SHP77 (cell line): ENCODE data around the gene NAALADL2.
"Not testable (repeated sequence)": the region's sequence is repeated elsewhere in the genome, so short reads cannot be mapped to it uniquely, and the experiment has no call there.

ENCODE experiments used
- DNase-seq, 2 experiments: peaks; one replicate each; lab custom pipeline; 2025; lab: John Stamatoyannopoulos, UW

The NAALADL2 gene

DNA sequence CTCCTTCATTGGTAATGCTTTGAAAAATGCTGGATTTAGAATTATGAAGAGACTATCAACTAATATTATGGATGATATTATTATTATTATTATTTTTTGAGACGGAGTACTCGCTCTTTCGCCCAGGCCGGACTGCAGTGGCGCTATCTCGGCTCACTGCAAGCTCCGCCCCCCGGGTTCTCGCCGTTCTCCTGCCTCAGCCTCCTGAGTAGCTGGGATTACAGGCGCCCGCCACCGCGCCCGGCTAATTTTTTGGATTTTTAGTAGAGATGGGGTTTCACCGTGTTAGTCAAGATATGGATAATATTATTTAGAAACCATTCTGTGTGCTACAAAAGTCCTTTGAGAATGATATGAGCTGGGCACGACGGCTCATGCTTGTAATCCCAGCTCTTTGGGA, 512.1 kb downstream of the NAALADL2 start:
- DNase-seq, result not testable (repeated sequence)

DNA sequence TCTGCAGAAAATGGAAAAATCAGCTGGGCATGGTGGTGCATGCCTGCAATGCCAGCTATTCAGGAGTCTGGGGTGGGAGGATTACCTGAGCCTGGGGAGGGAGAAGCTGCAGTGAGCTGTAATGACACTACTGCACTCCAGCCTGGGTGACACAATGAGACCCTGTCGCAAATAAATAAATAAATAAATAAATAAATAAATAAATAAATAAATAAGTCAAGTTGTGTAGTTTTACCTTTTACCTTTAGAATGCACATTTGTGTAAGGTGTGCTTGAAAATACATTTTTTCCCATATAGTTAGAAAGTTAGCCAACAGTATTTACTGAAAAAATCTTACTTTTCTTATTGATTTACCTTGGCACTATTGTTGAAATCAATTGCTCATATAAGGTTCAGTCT, 515.6 kb downstream of the NAALADL2 start:
- DNase-seq, result no peak

DNA sequence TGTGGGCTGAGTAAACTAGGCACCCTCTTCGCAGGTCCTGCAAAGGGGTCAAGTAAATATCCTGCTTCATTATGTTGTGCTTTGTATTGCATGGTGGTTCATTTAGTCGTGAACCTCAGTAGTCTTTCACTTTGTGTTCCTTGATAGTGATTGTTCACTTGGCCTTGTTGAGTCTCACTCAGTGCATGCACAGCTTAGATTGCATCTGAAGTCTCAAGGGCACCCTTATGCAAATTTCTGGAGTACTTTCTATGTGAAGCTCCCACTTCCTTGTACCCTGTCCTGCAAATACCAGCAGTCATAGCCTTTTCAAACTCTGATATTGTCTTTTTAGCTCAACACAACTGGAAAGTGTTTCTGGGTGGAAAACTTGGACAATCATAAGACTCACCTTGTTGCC, 519.2 kb downstream of the NAALADL2 start:
- no peak for DNase-seq

DNA sequence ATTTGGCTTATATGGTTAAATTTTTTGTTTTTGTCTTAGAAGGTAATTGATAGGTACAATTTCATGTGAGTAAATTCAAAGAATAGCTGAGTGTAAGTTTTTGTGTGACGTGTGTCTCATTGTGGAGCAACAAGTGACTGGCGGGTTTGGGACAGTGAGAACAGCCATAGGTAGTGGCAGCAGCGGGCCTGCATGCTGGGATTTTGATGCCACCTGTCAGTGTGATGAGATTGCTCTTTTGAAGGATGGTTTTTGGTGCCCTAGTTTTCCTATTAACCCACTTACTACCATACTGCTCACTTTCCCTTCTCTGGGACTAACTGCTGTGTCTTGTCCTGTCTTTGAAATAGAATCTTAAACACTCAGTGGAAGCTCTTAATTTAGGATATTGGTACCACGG, 522.6 kb downstream of the NAALADL2 start:
- DNase-seq, result no peak

DNA sequence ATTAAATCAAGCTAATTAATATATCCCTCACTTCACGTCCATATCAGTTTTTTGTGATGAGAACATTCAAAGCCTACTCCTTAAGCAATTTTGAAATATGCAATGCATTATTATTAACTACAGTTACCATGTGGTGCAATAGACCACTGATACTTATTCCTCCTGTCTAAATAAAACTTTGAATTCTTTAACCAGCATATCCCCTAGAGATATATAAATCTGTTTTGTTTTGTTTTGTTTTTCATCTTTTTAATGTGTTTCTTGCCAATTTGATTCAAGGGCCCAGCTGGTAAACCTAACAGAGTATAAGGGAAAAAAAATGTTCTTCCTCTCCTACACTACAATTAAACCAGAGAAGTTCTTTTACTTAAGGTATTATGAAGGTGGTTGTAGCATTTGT, 524.2 kb downstream of the NAALADL2 start:
- no peak for DNase-seq

DNA sequence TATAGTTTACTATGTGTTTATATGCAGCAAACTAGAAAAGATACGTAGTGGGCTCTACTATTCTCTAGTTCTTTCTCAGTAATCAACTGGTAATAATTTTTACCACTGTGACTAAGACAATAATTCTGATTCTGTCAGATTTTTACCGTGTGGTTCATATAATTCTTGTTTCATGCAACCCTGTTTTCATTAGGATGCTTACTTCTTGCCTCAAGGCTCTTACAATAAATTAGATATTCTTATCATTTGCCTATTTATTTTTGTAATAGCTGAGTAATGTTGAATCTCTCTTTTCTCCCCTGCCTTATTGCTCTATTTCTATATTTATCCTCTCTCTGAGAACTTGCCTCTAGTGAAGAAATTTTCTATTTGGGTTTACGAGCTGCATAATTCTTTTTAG, 524.7 kb downstream of the NAALADL2 start:
- DNase-seq, result no peak

DNA sequence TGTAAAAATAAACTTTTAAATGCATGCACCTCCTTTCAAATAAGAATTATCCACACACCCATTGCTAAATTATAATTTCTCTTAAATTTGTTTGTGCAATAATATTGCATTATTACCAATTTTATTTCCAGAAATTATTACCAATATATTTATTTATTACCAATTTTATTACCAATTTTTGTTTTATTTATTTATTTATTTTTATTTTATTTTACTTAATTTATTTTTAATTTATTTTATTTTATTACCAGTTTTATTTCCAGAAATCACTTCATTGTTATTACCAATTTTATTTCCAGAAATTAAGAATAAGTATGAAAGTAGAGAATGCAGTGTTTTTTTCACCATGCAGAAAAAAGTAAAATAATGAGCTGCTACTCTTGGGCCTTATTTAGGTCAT, 525.4 kb downstream of the NAALADL2 start:
- no peak for DNase-seq

DNA sequence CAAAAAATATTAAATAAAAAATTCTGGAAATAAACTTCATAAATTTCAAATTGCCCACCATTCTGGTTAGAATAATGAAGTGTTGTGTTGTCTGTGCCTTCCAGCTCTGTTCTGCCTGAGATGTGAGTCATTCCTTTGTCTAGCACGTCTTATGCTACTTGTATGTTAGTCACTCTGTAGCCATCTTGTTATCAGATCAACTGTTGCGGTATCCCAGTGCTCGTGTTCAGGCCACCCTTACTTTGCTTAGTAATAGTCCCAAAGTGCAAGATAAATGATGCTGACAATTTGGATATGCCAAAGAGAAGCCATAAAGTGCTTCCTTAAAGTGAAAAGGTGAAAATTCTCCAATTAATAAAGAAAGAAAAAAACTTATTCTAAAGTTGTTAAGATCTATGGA, 527.5 kb downstream of the NAALADL2 start:
- DNase-seq, result no peak

DNA sequence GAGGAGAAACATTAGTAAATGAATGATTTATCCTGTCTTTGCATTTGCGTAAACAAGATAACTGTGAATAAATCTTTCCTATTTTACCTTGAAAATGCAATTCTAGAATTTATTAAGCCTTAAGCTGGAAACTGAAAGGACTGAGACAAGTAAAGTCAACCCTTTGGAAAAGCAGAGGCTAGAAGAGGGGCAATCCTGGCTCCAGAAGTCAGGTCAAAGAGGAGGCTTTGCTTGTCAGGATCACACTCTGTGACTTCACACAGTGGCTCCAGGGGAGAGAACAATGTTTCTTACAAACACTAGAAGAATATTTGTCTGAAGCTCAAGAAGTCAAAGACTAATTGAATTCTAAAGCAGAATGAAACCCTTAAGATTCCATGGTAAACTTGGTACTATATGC, 530.4 kb downstream of the NAALADL2 start:
- DNase-seq, result no peak

DNA sequence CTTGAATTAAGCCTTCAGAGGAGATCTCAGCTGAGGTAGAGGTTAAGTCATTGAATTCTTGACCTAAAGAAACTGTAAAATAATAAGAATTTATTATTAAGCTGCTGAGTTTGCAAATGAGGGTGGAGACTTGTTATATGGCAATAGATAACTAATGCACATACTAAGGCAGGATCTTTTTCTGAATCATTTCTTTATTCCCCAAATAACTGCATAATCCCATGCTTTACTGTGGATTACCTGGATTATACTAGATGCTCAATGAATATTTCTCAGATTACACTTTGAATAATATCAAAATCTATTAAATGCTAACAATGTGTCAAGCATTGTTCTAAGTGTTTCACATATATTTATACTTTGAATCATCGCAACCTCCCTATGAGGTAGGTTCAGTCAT, 532.5 kb downstream of the NAALADL2 start:
- DNase-seq, result no peak

DNA sequence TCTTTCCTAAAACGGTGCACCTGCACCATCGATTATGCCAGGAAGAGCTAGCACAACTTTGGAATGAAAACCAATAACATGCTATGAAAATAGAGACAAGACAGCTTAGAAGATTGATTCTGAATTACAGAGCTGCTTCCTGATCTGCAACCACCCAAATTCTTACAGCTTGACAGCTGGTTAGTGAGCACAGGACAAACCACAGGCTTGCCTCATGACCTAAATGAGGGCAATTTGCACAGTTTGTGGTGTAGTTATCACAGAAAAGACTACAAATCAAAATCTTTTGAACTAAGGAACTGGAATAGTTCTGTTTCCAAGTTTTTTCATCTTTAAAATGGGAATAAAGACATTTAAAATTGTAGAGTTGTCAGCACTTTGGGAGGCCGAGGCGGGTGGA, 533.5 kb downstream of the NAALADL2 start:
- no peak for DNase-seq

DNA sequence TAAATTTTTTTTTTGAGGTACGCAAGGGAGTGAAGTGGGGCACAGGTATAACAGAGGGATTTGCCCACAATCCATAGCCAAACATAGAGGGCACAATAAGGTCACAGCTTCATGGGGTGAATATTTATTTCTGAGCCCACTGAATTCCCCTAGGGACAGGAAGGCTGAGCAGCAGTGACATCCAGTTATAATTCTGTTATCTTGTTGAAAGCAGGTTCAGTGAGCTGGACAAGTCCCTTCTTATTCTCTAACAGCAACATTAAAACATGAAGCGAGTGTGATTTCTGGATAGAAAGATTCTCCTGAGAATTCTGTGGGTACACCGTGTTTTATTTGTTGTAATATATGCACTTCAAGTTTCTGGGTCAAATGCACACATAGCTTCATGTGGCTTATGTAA, 538.2 kb downstream of the NAALADL2 start:
- no peak for DNase-seq

DNA sequence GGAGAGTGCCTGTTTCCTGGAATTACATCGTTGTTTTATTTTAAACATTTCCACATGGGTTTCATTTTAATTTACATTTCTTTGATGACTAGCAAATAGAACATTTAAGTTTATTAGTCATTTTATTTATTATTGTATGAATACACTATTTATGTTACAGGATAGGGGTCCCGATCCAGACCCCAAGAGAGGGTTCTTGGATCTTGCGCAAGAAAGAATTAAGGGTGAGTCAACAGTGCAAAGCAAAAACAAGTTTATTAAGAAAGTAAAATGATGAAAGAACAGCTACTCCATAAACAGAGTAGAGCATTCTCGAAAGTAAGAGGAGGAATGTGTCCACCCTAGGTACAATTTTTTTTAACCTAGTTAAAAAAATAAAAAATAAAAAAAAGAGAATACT, 539.5 kb downstream of the NAALADL2 start:
- DNase-seq, result no peak

DNA sequence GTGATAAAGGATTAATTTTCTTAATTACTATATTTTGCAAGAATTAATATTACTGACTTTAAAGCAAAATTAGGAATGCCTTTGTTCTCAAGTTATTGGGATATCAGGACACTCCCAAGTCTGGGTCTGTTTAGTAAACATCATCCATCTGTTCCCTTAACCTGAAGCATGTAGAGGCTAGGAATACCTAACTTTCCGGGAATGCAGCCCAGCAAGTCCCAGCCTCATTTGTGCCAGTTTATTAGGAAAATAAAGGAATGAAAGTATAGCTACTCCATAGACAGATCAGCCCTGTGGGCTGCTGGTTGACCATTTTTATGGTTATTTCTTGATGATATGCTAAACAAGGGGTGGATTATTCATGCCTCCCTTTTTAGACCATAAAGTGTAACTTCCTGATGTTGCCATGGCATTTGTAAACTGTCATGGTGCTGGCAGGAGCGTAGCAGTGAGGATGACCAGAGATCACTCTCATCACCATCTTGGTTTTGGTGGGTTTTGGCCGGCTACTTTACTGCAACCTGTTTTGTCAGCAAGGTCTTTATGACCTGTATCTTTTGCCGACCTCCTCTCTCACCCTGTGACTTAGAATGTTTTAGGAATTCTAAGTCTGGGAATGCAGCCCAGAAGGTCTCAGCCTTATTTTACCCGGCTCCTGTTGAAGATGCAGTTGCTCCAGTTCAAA, 540.2 kb downstream of the NAALADL2 start:
- DNase-seq, result no peak

DNA sequence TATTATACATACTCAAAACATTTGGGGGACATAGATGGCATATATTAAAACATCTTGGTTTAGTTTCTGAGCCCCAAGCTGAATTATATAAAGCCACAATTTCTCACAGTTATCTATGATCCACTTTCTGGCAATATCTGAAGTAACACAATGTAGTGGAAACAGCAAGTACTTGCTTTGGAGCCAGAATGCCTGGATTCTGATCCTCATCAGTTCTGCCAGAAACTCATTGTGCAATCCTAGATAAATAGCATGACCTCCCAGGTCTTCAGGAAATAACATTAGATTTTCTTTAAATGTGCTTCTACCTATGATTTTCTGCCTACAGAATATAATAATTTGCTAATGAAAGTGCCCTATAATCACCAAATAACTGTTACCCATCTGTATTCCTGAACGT, 544.9 kb downstream of the NAALADL2 start:
- no peak for DNase-seq

DNA sequence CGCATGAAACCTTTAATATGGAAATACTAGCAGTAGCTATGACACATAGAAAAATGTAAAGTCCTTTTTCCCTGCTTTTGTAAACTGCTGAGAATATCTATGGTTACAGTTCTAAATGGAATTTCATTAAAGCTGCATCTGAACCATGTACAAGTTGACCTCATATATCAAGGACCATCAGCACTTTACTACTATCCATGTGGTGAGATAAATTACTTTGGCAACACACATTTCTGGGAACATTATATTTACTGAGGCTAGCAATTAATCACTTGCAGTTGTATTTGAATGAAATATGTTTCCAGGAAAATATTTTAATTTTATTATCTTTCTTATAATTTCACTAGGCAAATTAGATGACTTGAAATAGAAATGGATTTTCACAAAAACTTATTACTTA, 545.5 kb downstream of the NAALADL2 start:
- DNase-seq, result no peak

DNA sequence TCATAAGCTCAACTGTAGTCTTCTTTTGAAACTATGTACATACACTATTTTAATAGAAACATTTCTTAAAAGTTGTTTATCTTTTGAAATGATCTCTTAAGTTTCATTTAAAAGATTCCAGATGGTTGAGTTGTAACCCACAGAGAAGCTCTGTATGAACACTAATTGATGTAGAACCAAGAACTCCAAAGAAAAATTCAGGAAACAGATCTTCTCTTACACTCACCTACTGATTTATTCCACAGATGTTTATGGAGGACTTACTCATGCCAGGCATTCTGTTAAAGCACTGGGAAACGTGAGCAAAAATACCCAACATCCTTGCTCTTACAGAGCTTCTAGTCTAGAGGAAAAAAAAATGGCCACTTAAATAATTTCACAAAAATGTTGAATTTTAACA, 551.1 kb downstream of the NAALADL2 start:
- no peak for DNase-seq

DNA sequence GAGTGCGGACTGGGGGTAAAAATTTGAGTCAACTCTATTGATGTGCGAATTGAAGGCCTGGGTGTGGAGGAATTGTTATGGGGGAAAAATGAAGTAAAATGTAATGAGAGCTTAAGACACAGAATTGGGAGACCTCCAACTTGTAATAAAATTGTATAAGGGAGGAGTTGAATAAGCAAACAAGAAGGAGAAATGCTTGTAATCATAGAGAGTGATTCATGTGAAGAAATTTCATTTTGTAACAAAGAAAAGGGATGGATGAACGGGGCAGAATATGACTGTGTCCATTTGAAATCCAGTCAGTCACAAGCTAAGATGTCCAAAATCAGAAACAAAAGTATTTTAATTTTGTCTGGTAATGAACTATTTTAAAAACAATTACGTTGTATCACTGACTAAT, 552.3 kb downstream of the NAALADL2 start:
- DNase-seq, result no peak

DNA sequence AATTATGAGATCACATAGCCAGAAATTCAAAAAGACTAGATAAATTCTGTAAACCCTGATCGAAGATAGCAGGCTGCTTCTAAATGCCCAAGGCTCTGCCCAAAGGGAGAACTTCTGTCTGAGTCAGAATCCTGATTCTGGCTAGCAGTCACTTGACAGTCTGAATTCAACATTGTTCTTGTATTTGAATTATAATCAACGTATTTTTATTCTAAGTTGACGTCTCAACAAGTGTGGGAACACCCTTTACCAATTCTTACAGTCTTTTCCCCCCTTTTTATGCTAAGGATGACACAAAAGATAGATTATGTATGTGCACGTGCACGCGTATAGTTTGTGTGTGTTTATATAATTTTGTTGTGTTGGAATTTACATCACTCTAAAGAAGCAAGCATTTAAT, 552.8 kb downstream of the NAALADL2 start:
- DNase-seq, result no peak

DNA sequence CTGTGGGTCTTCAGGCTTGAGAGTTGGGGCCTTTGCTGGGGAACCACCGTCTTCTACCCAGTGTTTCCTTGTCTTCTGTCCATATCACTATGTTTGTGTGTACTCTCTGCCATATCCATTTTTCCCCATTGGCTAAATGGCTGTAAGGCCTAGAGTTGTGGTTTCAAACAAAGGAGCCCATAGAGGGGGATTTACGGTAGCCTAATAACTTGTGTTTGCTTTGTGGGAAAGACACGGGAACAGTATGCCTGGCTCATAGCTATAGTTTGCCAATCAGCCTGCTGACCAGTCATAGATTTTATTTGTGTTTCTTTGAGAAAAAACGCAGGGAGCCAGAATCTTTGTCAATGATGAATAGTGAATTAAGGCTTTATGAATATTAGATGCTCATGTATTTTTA, 554.8 kb downstream of the NAALADL2 start:
- no peak for DNase-seq

DNA sequence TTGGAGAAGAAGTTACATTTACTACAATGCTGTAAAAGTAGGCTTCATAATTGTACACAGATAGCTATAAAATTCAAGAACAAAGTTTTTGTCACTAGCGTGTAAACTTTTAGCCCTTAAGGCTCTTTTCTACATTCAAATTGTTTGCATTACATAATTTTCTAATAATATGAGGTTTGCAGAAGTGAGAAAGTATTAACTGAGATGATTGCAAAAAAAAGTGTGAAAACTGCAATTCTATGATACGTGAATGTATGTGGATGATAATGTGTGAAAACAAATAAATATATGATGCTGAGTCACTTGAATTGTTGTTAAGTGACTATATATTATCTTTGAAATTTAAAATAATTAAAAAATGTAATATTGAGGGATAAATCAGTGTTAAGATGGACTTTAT, 557.5 kb downstream of the NAALADL2 start:
- no peak for DNase-seq

DNA sequence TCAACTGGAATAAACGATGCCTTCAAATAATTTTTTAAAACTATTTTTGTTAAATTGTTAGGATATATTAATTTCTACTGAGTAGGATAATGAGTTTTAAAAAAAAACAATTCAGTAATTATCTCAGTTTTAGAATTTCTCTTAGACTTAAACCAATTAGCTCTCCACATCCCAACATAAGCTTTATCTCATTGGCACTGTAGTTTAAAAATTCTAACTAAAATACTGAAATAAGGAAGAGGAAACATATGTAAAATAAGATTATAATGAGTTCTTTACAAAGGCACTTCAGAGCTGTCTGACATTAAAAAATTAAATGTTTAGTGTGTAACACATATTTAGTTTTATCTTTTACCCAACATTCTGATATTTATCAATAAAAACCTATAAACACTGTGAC, 558.3 kb downstream of the NAALADL2 start:
- no peak for DNase-seq

DNA sequence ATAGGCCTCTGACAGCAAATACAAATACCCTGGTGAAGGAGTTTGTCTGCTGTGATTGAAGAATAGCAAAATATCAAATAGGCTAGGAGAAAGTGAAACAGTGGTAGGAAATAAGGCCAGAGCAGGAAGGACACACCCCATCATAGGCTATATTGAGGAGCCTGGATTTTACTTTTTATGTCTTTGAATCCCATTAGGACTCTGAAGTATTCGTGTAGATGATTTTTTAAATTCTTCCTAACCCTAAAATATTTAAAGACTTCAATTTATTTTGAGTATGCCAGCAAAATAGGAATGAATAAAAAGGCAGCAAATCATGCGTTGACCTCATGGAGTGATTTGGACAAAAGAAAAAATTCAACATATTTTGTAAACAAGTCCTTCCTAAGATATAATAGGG, 562.8 kb downstream of the NAALADL2 start:
- no peak for DNase-seq

DNA sequence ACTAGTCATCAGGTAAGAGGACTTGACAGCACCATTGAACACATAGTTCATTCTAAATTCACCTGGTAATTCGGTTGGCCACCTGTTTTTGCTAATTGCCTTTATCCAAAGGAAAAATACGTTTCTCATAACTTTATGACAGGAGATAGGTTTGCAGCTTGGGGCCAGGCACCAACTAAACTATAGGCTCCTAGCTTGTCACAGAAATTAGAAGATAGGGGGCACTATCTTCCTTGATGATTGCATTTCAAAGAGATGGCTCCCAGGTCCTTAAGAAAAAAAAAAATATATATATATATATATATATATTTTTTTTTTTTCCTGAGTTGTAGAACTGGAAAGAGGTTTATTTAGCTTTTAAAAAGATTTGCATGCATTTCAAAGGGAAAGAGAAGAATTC, 563.6 kb downstream of the NAALADL2 start:
- DNase-seq, result no peak

DNA sequence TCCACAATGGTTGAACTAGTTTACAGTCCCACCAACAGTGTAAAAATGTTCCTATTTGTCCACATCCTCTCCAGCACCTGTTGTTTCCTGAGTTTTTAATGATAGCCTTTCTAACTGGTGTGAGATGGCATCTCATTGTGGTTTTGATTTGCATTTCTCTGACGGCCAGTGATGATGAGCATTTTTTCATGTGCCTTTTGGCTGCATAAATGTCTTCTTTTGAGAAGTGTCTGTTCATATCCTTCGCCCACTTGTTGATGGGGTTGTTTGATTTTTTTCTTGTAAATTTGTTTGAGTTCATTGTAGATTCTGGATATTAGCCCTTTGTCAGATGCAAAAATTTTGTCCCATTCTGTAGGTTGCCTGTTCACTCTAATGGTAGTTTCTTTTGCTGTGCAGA, 564.7 kb downstream of the NAALADL2 start:
- not testable (repeated sequence) for DNase-seq
